Measurements from ENCODE around the gene CLDN9.

GRCh38 chr16:2968368-2968737, 44.4 kb upstream of the CLDN9 start:
- TF ChIP-seq RAD21 (IDR thresholded peaks at IDR 0.05) (no peak), CTCF (IDR thresholded peaks at IDR 0.05; ENCODE audit: low read depth, low read length, missing input control) (no peak), SP1 (IDR thresholded peaks at IDR 0.05) (no peak), EGR1 (IDR thresholded peaks at IDR 0.05; ENCODE audit: low read depth in 2 of 2) (no peak), ATF3 (IDR thresholded peaks at IDR 0.05) (no peak), MAX (IDR thresholded peaks at IDR 0.05) (no peak)

Data from liver (tissue), 3 donors.